Fibroblast of the aortic adventitia (primary cell): ENCODE measurements around the gene PHACTR1. TPM values are rescaled to one million over a fixed set of nuclear protein-coding genes. Genes with fewer than 3 reads are reported as not detected.

Experiments
- DNase-seq: peaks from one replicate; pipeline ENCODE4 v3.0.0-alpha.2; 2010; ENCODE audit warnings: low read depth
- H3K4me3 ChIP-seq: 2 replicates; pipeline ENCODE4 v1.5.1; 2011; ENCODE audit warnings: low read depth, mild to moderate bottlenecking, control low read depth, low read length, moderate library complexity
- CTCF ChIP-seq: IDR thresholded peaks from 2 replicates; pipeline ENCODE4 v1.5.1; 2011; ENCODE audit warnings: mild to moderate bottlenecking, low read length, control low read depth, inconsistent platforms; ENCODE audit not compliant: insufficient read depth
- total RNA-seq: library from RNA; depleted of rRNA; stranded (reverse); fragments of >200 nt; gene quantifications from 2 replicates; pipeline ENCODE4 v1.2.3, GENCODE V29; 2012; ENCODE audit warnings: low replicate concordance

PHACTR1 gene
- total RNA-seq, 1 donor, result 0.99 TPM

- no peak overlapping the region for H3K4me3 ChIP-seq
- DNase-seq, result no peak
- no peak for TF ChIP-seq CTCF
These were observed 298.8 kb downstream of the PHACTR1 start for GRCh38 chr6:13015379-13015681.

- no peak overlapping the region for H3K4me3 ChIP-seq
- no peak for DNase-seq
- no peak for TF ChIP-seq CTCF
These were observed 308.0 kb downstream of the PHACTR1 start for GRCh38 chr6:13024616-13025015.

GRCh38 chr6:13025893-13026499, 309.4 kb downstream of the PHACTR1 start:
- H3K4me3 ChIP-seq, result no peak overlapping the region
- TF ChIP-seq CTCF, result no peak

GRCh38 chr6:13026557-13026956, 310.0 kb downstream of the PHACTR1 start:
- no peak overlapping the region for H3K4me3 ChIP-seq
- no peak for DNase-seq
- TF ChIP-seq CTCF, result no peak

More at GRCh38 chr6:13025893-13026499, 309.4 kb downstream of the PHACTR1 start:
- no peak for DNase-seq

DNA sequence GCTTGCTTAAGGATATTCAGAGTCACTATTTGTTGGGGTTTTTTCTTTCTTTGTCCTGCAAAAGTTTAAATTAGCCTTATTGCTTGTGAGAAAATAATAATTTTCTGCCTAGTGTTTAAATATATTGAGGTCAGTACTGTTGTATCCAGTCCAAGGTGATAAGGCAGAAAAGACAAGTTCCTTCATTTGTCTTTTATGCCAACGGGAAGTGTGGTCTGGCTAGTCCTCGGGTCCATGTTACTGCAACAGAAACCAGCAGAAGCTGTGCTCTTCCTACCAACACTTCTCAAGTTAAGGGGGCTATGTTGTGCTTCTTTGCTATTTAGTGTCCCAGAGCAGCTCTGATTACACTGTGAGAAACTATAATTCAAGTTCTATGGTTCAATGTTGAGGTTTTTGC, 310.6 kb downstream of the PHACTR1 start:
- no peak overlapping the region for H3K4me3 ChIP-seq
- no peak for DNase-seq
- no peak for TF ChIP-seq CTCF

DNA sequence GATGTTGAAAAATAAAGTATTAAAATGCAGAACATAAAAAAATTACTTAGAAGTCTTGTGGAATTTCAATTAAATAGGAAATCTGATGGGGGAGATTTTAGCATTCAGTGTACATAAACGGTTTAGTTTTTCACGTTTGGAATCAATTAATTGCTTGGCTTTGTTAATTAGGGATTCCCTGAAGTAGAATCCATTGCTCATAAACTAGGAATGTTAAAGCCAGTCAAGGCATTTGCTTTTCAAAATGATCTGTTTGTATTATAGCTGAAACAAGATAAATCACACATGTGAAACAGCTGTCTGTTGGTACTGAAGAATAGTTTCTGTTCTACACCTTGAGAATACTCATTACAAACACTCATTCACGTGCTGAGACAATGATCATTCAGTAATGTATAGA, 313.8 kb downstream of the PHACTR1 start:
- no peak for DNase-seq
- no peak for TF ChIP-seq CTCF
- H3K4me3 ChIP-seq, result no peak overlapping the region

DNA sequence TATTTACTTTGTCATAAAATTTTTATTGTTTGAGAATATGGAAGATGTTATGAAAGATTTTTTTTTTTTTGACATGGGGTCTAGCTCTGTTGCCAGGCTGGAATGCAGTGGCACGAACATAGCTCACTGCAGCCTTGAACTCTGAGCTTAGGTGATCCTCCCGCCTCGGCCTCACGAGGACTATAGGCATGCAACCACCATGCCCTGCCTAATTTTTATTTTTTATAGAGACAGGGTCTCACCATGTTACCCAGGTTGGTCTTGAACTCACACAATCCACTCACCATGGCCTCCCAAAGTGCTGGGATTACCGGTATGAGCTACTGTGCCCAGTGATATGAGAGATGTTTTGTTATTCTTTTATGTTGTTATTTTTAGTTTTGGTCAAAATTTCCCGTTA, 316.0 kb downstream of the PHACTR1 start:
- DNase-seq, result no peak
- no peak overlapping the region for H3K4me3 ChIP-seq
- no peak for TF ChIP-seq CTCF
